Nephron (organoid): ENCODE measurements around the gene TBCK.
A peak's percentile ranks its signal among the peaks of the same experiment; 100 is the strongest.

Experiments
- H3K27ac Mint-ChIP-seq, 3 experiments: 2 replicates each; pipeline ENCODE4 v1.8.0; 2020; ENCODE audit warnings: mixed read lengths in 3 of 3, mild to moderate bottlenecking in 2 of 3, moderate library complexity in 1 of 3
- H3K27me3 Mint-ChIP-seq: 2 replicates; pipeline ENCODE4 v1.8.0; 2021; ENCODE audit warnings: low read depth, mild to moderate bottlenecking, moderate library complexity, mixed read lengths
- H3K36me3 Mint-ChIP-seq: 2 replicates; pipeline ENCODE4 v1.8.0; 2020; ENCODE audit warnings: low read depth, mixed read lengths
- H3K4me1 Mint-ChIP-seq: 2 replicates; pipeline ENCODE4 v1.8.0; 2020; ENCODE audit warnings: mixed read lengths
- H3K4me3 Mint-ChIP-seq, 3 experiments: 2 replicates each; pipeline ENCODE4 v1.8.0; 2020; ENCODE audit warnings: mild to moderate bottlenecking in 3 of 3, mixed read lengths in 3 of 3, moderate library complexity in 2 of 3
- H3K9me3 Mint-ChIP-seq: 2 replicates; pipeline ENCODE4 v1.8.0; 2020; ENCODE audit warnings: mixed read lengths
- CTCF ChIP-seq, 3 experiments: fragments of 200-600 bp; sonication (generic); IDR thresholded peaks; one replicate each; pipeline ENCODE4 v1.5.0; 2021; ENCODE audit warnings: antibody characterized with exemption in 3 of 3; ENCODE audit not compliant: unreplicated experiment in 3 of 3

TBCK gene

GRCh38 chr4:106065018-106065417 is 251.0 kb downstream of the TBCK start:
- H3K27ac Mint-ChIP-seq: peak overlapping the region; percentile 60 to 78 (median 71)
- H3K27me3 Mint-ChIP-seq: no peaks in the 10 kb centered on the region
- no peak for TF ChIP-seq CTCF (IDR thresholded peaks at IDR 0.05; ENCODE audit: unreplicated experiment in 3 of 3)
- H3K9me3 Mint-ChIP-seq: peaks cover 15% of the 10 kb centered on the region
- H3K36me3 Mint-ChIP-seq: peaks cover 24% of the 10 kb centered on the region
- H3K4me1 Mint-ChIP-seq: peaks cover 41% of the 10 kb centered on the region
- H3K4me3 Mint-ChIP-seq: no peak overlapping the region

- Mint-ChIP-seq H3K4me3 (no peak overlapping the region), H3K36me3 (peaks cover 21% of the 10 kb centered on the region), H3K4me1 (peaks cover 45% of the 10 kb centered on the region), H3K9me3 (peaks cover 4% of the 10 kb centered on the region), H3K27ac (peak overlapping the region; percentile 71 to 94 (median 92)), H3K27me3 (no peaks in the 10 kb centered on the region)
- no peak for TF ChIP-seq CTCF (IDR thresholded peaks at IDR 0.05; ENCODE audit: unreplicated experiment in 3 of 3)
Measured at GRCh38 chr4:106063009-106063408, 253.0 kb downstream of the TBCK start.

GRCh38 chr4:106062452-106062875 is 253.5 kb downstream of the TBCK start:
- peaks cover 45% of the 10 kb centered on the region for H3K4me1 Mint-ChIP-seq
- H3K27me3 Mint-ChIP-seq: no peaks in the 10 kb centered on the region
- peaks cover 4% of the 10 kb centered on the region for H3K9me3 Mint-ChIP-seq
- H3K27ac Mint-ChIP-seq: peak overlapping the region; percentile 71 to 94 (median 81)
- TF ChIP-seq CTCF (IDR thresholded peaks at IDR 0.05; ENCODE audit: unreplicated experiment in 3 of 3): no peak
- H3K36me3 Mint-ChIP-seq: peaks cover 21% of the 10 kb centered on the region
- no peak overlapping the region for H3K4me3 Mint-ChIP-seq

GRCh38 chr4:106058921-106059320 is 257.1 kb downstream of the TBCK start:
- no peaks in the 10 kb centered on the region for H3K27me3 Mint-ChIP-seq
- H3K36me3 Mint-ChIP-seq: peaks cover 20% of the 10 kb centered on the region
- H3K27ac Mint-ChIP-seq: peak overlapping the region in 1 of 3 experiments; percentile 8
- no peak overlapping the region for H3K4me3 Mint-ChIP-seq
- peaks cover 30% of the 10 kb centered on the region for H3K4me1 Mint-ChIP-seq
- no peak for TF ChIP-seq CTCF (IDR thresholded peaks at IDR 0.05; ENCODE audit: unreplicated experiment in 3 of 3)
- no peaks in the 10 kb centered on the region for H3K9me3 Mint-ChIP-seq

GRCh38 chr4:106056914-106057313 is 259.1 kb downstream of the TBCK start:
- peaks cover 14% of the 10 kb centered on the region for H3K4me1 Mint-ChIP-seq
- peak overlapping the region in 1 of 3 experiments; percentile 56 for H3K27ac Mint-ChIP-seq

More at GRCh38 chr4:106056914-106057313, 259.1 kb downstream of the TBCK start:
- Mint-ChIP-seq H3K9me3 (no peaks in the 10 kb centered on the region), H3K4me3 (no peak overlapping the region), H3K27me3 (no peaks in the 10 kb centered on the region), H3K36me3 (peaks cover 11% of the 10 kb centered on the region)
- no peak for TF ChIP-seq CTCF (IDR thresholded peaks at IDR 0.05; ENCODE audit: unreplicated experiment in 3 of 3)
